ENCODE measurements around the gene RPS6KA2.
A peak's percentile ranks its signal among the peaks of the same experiment; 100 is the strongest.
"Not testable (repeated sequence)": the region's sequence is repeated elsewhere in the genome, so short reads cannot be mapped to it uniquely, and the experiment has no call there.

Gene RPS6KA2

GRCh38 chr6:166543603-166544295, 83.3 kb downstream of the RPS6KA2 start:
- H3K9me3 ChIP-seq (ENCODE audit: control insufficient read depth in 1 of 2, low read length in 2 of 2) = no peaks in the 10 kb centered on the region
- H3K4me3 ChIP-seq (ENCODE audit: low read depth in 1 of 2, low read length in 2 of 2) = no peak overlapping the region
- H3K36me3 ChIP-seq (ENCODE audit: control insufficient read depth in 1 of 2, insufficient read depth in 2 of 2, low read length in 2 of 2) = no peaks in the 10 kb centered on the region
- H3K27ac ChIP-seq (ENCODE audit: low read depth, low read length) = no peak overlapping the region
- peaks cover 7 to 15% of the 10 kb centered on the region in 2 donors for H3K4me1 ChIP-seq (ENCODE audit: control insufficient read depth in 1 of 2, insufficient read depth in 2 of 2, low read length in 2 of 2)
- no peaks in the 10 kb centered on the region for H3K27me3 ChIP-seq (ENCODE audit: control insufficient read depth in 1 of 2, insufficient read depth in 2 of 2, low read length in 2 of 2)
- no peak overlapping the region for H3K9ac ChIP-seq (ENCODE audit: low read depth in 1 of 2, low read length in 2 of 2)

- H3K4me3 ChIP-seq (ENCODE audit: low read depth in 1 of 2, low read length in 2 of 2) = peak overlapping the region; percentile 32 to 68
- H3K4me1 ChIP-seq (ENCODE audit: control insufficient read depth in 1 of 2, insufficient read depth in 2 of 2, low read length in 2 of 2) = peaks cover 7 to 15% of the 10 kb centered on the region in 2 donors
- H3K36me3 ChIP-seq (ENCODE audit: control insufficient read depth in 1 of 2, insufficient read depth in 2 of 2, low read length in 2 of 2) = no peaks in the 10 kb centered on the region
- no peak overlapping the region for H3K27ac ChIP-seq (ENCODE audit: low read depth, low read length)
- H3K27me3 ChIP-seq (ENCODE audit: control insufficient read depth in 1 of 2, insufficient read depth in 2 of 2, low read length in 2 of 2) = no peaks in the 10 kb centered on the region
- no peaks in the 10 kb centered on the region for H3K9me3 ChIP-seq (ENCODE audit: control insufficient read depth in 1 of 2, low read length in 2 of 2)
- peak overlapping the region in 1 of 2 donors; percentile 26 for H3K9ac ChIP-seq (ENCODE audit: low read depth in 1 of 2, low read length in 2 of 2)
Measured at GRCh38 chr6:166542580-166542912, 84.5 kb downstream of the RPS6KA2 start.

GRCh38 chr6:166541876-166542579, 85.0 kb downstream of the RPS6KA2 start:
- Histone ChIP-seq H3K27me3 (ENCODE audit: control insufficient read depth in 1 of 2, insufficient read depth in 2 of 2, low read length in 2 of 2) (no peaks in the 10 kb centered on the region), H3K4me1 (ENCODE audit: control insufficient read depth in 1 of 2, insufficient read depth in 2 of 2, low read length in 2 of 2) (peaks cover 7 to 15% of the 10 kb centered on the region in 2 donors), H3K27ac (ENCODE audit: low read depth, low read length) (no peak overlapping the region), H3K9me3 (ENCODE audit: control insufficient read depth in 1 of 2, low read length in 2 of 2) (no peaks in the 10 kb centered on the region), H3K9ac (ENCODE audit: low read depth in 1 of 2, low read length in 2 of 2) (peak overlapping the region; percentile 0 to 26), H3K4me3 (ENCODE audit: low read depth in 1 of 2, low read length in 2 of 2) (peak overlapping the region; percentile 32 to 68), H3K36me3 (ENCODE audit: control insufficient read depth in 1 of 2, insufficient read depth in 2 of 2, low read length in 2 of 2) (no peaks in the 10 kb centered on the region)

GRCh38 chr6:166541366-166541765, 85.7 kb downstream of the RPS6KA2 start:
- Histone ChIP-seq H3K27ac (ENCODE audit: low read depth, low read length) (no peak overlapping the region), H3K9me3 (ENCODE audit: control insufficient read depth in 1 of 2, low read length in 2 of 2) (no peaks in the 10 kb centered on the region), H3K36me3 (ENCODE audit: control insufficient read depth in 1 of 2, insufficient read depth in 2 of 2, low read length in 2 of 2) (no peaks in the 10 kb centered on the region), H3K4me1 (ENCODE audit: control insufficient read depth in 1 of 2, insufficient read depth in 2 of 2, low read length in 2 of 2) (peaks cover 7 to 15% of the 10 kb centered on the region in 2 donors), H3K9ac (ENCODE audit: low read depth in 1 of 2, low read length in 2 of 2) (peak overlapping the region in 1 of 2 donors; percentile 15), H3K27me3 (ENCODE audit: control insufficient read depth in 1 of 2, insufficient read depth in 2 of 2, low read length in 2 of 2) (no peaks in the 10 kb centered on the region), H3K4me3 (ENCODE audit: low read depth in 1 of 2, low read length in 2 of 2) (peak overlapping the region; percentile 32 to 68)

GRCh38 chr6:166540631-166541331, 86.3 kb downstream of the RPS6KA2 start:
- H3K4me1 ChIP-seq (ENCODE audit: control insufficient read depth in 1 of 2, insufficient read depth in 2 of 2, low read length in 2 of 2) = peaks cover 7 to 15% of the 10 kb centered on the region in 2 donors
- peak overlapping the region; percentile 32 to 68 for H3K4me3 ChIP-seq (ENCODE audit: low read depth in 1 of 2, low read length in 2 of 2)
- H3K27me3 ChIP-seq (ENCODE audit: control insufficient read depth in 1 of 2, insufficient read depth in 2 of 2, low read length in 2 of 2) = no peaks in the 10 kb centered on the region
- H3K27ac ChIP-seq (ENCODE audit: low read depth, low read length) = no peak overlapping the region
- peak overlapping the region in 1 of 2 donors; percentile 15 for H3K9ac ChIP-seq (ENCODE audit: low read depth in 1 of 2, low read length in 2 of 2)
- peaks cover 0 to 1% of the 10 kb centered on the region in 2 donors for H3K36me3 ChIP-seq (ENCODE audit: control insufficient read depth in 1 of 2, insufficient read depth in 2 of 2, low read length in 2 of 2)
- no peaks in the 10 kb centered on the region for H3K9me3 ChIP-seq (ENCODE audit: control insufficient read depth in 1 of 2, low read length in 2 of 2)

- Histone ChIP-seq H3K27me3 (ENCODE audit: control insufficient read depth in 1 of 2, insufficient read depth in 2 of 2, low read length in 2 of 2) (no peaks in the 10 kb centered on the region), H3K9me3 (ENCODE audit: control insufficient read depth in 1 of 2, low read length in 2 of 2) (no peaks in the 10 kb centered on the region), H3K4me3 (ENCODE audit: low read depth in 1 of 2, low read length in 2 of 2) (no peak overlapping the region), H3K36me3 (ENCODE audit: control insufficient read depth in 1 of 2, insufficient read depth in 2 of 2, low read length in 2 of 2) (peaks cover 0 to 5% of the 10 kb centered on the region in 2 donors), H3K4me1 (ENCODE audit: control insufficient read depth in 1 of 2, insufficient read depth in 2 of 2, low read length in 2 of 2) (peaks cover 7 to 15% of the 10 kb centered on the region in 2 donors), H3K27ac (ENCODE audit: low read depth, low read length) (no peak overlapping the region), H3K9ac (ENCODE audit: low read depth in 1 of 2, low read length in 2 of 2) (no peak overlapping the region)
Measured at GRCh38 chr6:166539543-166539942, 87.5 kb downstream of the RPS6KA2 start.

GRCh38 chr6:166539011-166539385, 88.1 kb downstream of the RPS6KA2 start:
- H3K4me1 ChIP-seq (ENCODE audit: control insufficient read depth in 1 of 2, insufficient read depth in 2 of 2, low read length in 2 of 2) = peaks cover 7 to 15% of the 10 kb centered on the region in 2 donors
- not testable (repeated sequence) for H3K27ac ChIP-seq (ENCODE audit: low read depth, low read length); H3K9ac ChIP-seq (ENCODE audit: low read depth in 1 of 2, low read length in 2 of 2); H3K36me3 ChIP-seq (ENCODE audit: control insufficient read depth in 1 of 2, insufficient read depth in 2 of 2, low read length in 2 of 2); H3K4me3 ChIP-seq (ENCODE audit: low read depth in 1 of 2, low read length in 2 of 2); H3K9me3 ChIP-seq (ENCODE audit: control insufficient read depth in 1 of 2, low read length in 2 of 2); H3K27me3 ChIP-seq (ENCODE audit: control insufficient read depth in 1 of 2, insufficient read depth in 2 of 2, low read length in 2 of 2)

GRCh38 chr6:166538297-166539010, 88.6 kb downstream of the RPS6KA2 start:
- H3K36me3 ChIP-seq (ENCODE audit: control insufficient read depth in 1 of 2, insufficient read depth in 2 of 2, low read length in 2 of 2) = peaks cover 0 to 5% of the 10 kb centered on the region in 2 donors
- no peaks in the 10 kb centered on the region for H3K9me3 ChIP-seq (ENCODE audit: control insufficient read depth in 1 of 2, low read length in 2 of 2)
- no peak overlapping the region for H3K4me3 ChIP-seq (ENCODE audit: low read depth in 1 of 2, low read length in 2 of 2)
- H3K27ac ChIP-seq (ENCODE audit: low read depth, low read length) = no peak overlapping the region
- no peaks in the 10 kb centered on the region for H3K27me3 ChIP-seq (ENCODE audit: control insufficient read depth in 1 of 2, insufficient read depth in 2 of 2, low read length in 2 of 2)
- H3K9ac ChIP-seq (ENCODE audit: low read depth in 1 of 2, low read length in 2 of 2) = no peak overlapping the region
- H3K4me1 ChIP-seq (ENCODE audit: control insufficient read depth in 1 of 2, insufficient read depth in 2 of 2, low read length in 2 of 2) = peaks cover 7 to 15% of the 10 kb centered on the region in 2 donors

- H3K4me1 ChIP-seq (ENCODE audit: control insufficient read depth in 1 of 2, insufficient read depth in 2 of 2, low read length in 2 of 2) = no peaks in the 10 kb centered on the region
- H3K27me3 ChIP-seq (ENCODE audit: control insufficient read depth in 1 of 2, insufficient read depth in 2 of 2, low read length in 2 of 2) = no peaks in the 10 kb centered on the region
- H3K9ac ChIP-seq (ENCODE audit: low read depth in 1 of 2, low read length in 2 of 2) = no peak overlapping the region
- H3K36me3 ChIP-seq (ENCODE audit: control insufficient read depth in 1 of 2, insufficient read depth in 2 of 2, low read length in 2 of 2) = peaks cover 0 to 9% of the 10 kb centered on the region in 2 donors
- H3K4me3 ChIP-seq (ENCODE audit: low read depth in 1 of 2, low read length in 2 of 2) = no peak overlapping the region
- H3K9me3 ChIP-seq (ENCODE audit: control insufficient read depth in 1 of 2, low read length in 2 of 2) = no peaks in the 10 kb centered on the region
- no peak overlapping the region for H3K27ac ChIP-seq (ENCODE audit: low read depth, low read length)
Measured at GRCh38 chr6:166534658-166535406, 92.2 kb downstream of the RPS6KA2 start.
